Calu3 (cell line): ENCODE results near the gene NUDT7. TPM values are rescaled to one million over a fixed set of nuclear protein-coding genes. Genes with fewer than 3 reads are reported as not detected.

Source experiments
- BruUV-seq: library from RNA; stranded (reverse); fragments of 400-500 nt; replicated peaks from 2 replicates; lab custom pipeline; 2021; lab: Mats Ljungman, UMichigan
- CTCF ChIA-PET: fragments of 300-600 bp; sonication (Branson Sonifier 250); formaldehyde crosslinking; loops from one replicate; lab custom pipeline; 2022; ENCODE audit warnings: antibody characterized with exemption; lab: Charles Lee
- DNase-seq: peaks from one replicate; pipeline ENCODE4 v3.0.0; 2022
- H3K27ac Mint-ChIP-seq: one replicate; pipeline ENCODE4 v1.8.0; 2022; ENCODE audit warnings: mixed read lengths; ENCODE audit not compliant: unreplicated experiment
- H3K27me3 Mint-ChIP-seq: one replicate; pipeline ENCODE4 v1.8.0; 2022; ENCODE audit warnings: mixed read lengths; ENCODE audit not compliant: unreplicated experiment
- H3K36me3 Mint-ChIP-seq: one replicate; pipeline ENCODE4 v1.8.0; 2022; ENCODE audit warnings: mild to moderate bottlenecking, moderate library complexity, mixed read lengths; ENCODE audit not compliant: insufficient read depth, unreplicated experiment
- H3K4me1 Mint-ChIP-seq: one replicate; pipeline ENCODE4 v1.8.0; 2022; ENCODE audit warnings: mild to moderate bottlenecking, low read depth, mixed read lengths; ENCODE audit not compliant: unreplicated experiment
- H3K4me3 Mint-ChIP-seq: one replicate; pipeline ENCODE4 v1.8.0; 2022; ENCODE audit warnings: mild to moderate bottlenecking, low read depth, moderate library complexity, mixed read lengths; ENCODE audit not compliant: unreplicated experiment
- H3K9me3 Mint-ChIP-seq: one replicate; pipeline ENCODE4 v1.8.0; 2022; ENCODE audit warnings: low read depth, mixed read lengths; ENCODE audit not compliant: unreplicated experiment
- CTCF ChIP-seq: fragments of 200-600 bp; IDR thresholded peaks from one replicate; pipeline ENCODE4 v1.8.0; 2022; ENCODE audit warnings: antibody characterized with exemption; ENCODE audit not compliant: unreplicated experiment
- intact Hi-C: fragments of 100-400 bp; cut with micrococcal nuclease; formaldehyde crosslinking; loops from one replicate; pipeline ENCODE4 v1.10.0; 2022; ENCODE audit not compliant: unreplicated experiment
- total RNA-seq: library from RNA; stranded (reverse); gene quantifications from 2 replicates; pipeline ENCODE4 v1.2.3, GENCODE V29; 2022

Gene NUDT7
- total RNA-seq, 1 experiment from 2014 or later, result 6.1 TPM

- TF ChIP-seq CTCF, result no peak
- no peaks in the 10 kb centered on the region for H3K4me1 Mint-ChIP-seq
- DNase-seq, result no peak
- H3K4me3 Mint-ChIP-seq, result no peak within 1 kb of the TSS
- CTCF ChIA-PET, result no interaction called here
- intact Hi-C loops, result no loop called here
- peaks cover 25% of the 10 kb centered on the region for H3K27me3 Mint-ChIP-seq
- H3K9me3 Mint-ChIP-seq, result no peaks in the 10 kb centered on the region
- no peak within 1 kb of the TSS for H3K27ac Mint-ChIP-seq
- H3K36me3 Mint-ChIP-seq, result no peaks in the 10 kb centered on the region
- no TSS peak for BruUV-seq
Observed at GRCh38 chr16:77788181-77789084, 66.1 kb downstream of the NUDT7 start, which contains the start of gene VAT1L. Gene VAT1L (plus strand): TSS chr16:77788564. CDS start chr16:77788683, 119 bp downstream.

GRCh38 chr16:77789085-77790008, 67.0 kb downstream of the NUDT7 start:
- Mint-ChIP-seq H3K27ac (no peak overlapping the region), H3K4me1 (no peaks in the 10 kb centered on the region), H3K9me3 (peaks cover 2% of the 10 kb centered on the region), H3K4me3 (no peak overlapping the region), H3K36me3 (no peaks in the 10 kb centered on the region), H3K27me3 (peaks cover 25% of the 10 kb centered on the region)
- TF ChIP-seq CTCF, result no peak
- no TSS peak for BruUV-seq
- DNase-seq, result no peak
- CTCF ChIA-PET, result no interaction called here
- intact Hi-C loops, result no loop called here

- intact Hi-C loops, result no loop called here
- H3K9me3 Mint-ChIP-seq, result peaks cover 2% of the 10 kb centered on the region
- no TSS peak for BruUV-seq
- H3K27ac Mint-ChIP-seq, result no peak overlapping the region
- CTCF ChIA-PET, result no interaction called here
- TF ChIP-seq CTCF, result no peak
- H3K27me3 Mint-ChIP-seq, result peaks cover 25% of the 10 kb centered on the region
- H3K36me3 Mint-ChIP-seq, result no peaks in the 10 kb centered on the region
- no peak for DNase-seq
- no peaks in the 10 kb centered on the region for H3K4me1 Mint-ChIP-seq
- no peak overlapping the region for H3K4me3 Mint-ChIP-seq
Observed at GRCh38 chr16:77790009-77790372, 67.7 kb downstream of the NUDT7 start.

- no peak overlapping the region for H3K4me3 Mint-ChIP-seq
- H3K36me3 Mint-ChIP-seq, result no peaks in the 10 kb centered on the region
- CTCF ChIA-PET, result no interaction called here
- H3K27me3 Mint-ChIP-seq, result peaks cover 23% of the 10 kb centered on the region
- TF ChIP-seq CTCF, result no peak
- no peaks in the 10 kb centered on the region for H3K4me1 Mint-ChIP-seq
- BruUV-seq, result no TSS peak
- H3K9me3 Mint-ChIP-seq, result peaks cover 2% of the 10 kb centered on the region
- no peak for DNase-seq
- H3K27ac Mint-ChIP-seq, result no peak overlapping the region
- intact Hi-C loops, result no loop called here
Observed at GRCh38 chr16:77790912-77791311, 68.6 kb downstream of the NUDT7 start.

Other genes starting within 250 kb of the NUDT7 start
- not detected in 2 replicates for gene VAT1L, start 66.0 kb downstream of the NUDT7 start, total RNA-seq